Measurements from ENCODE around the gene GNAQ.

DNA sequence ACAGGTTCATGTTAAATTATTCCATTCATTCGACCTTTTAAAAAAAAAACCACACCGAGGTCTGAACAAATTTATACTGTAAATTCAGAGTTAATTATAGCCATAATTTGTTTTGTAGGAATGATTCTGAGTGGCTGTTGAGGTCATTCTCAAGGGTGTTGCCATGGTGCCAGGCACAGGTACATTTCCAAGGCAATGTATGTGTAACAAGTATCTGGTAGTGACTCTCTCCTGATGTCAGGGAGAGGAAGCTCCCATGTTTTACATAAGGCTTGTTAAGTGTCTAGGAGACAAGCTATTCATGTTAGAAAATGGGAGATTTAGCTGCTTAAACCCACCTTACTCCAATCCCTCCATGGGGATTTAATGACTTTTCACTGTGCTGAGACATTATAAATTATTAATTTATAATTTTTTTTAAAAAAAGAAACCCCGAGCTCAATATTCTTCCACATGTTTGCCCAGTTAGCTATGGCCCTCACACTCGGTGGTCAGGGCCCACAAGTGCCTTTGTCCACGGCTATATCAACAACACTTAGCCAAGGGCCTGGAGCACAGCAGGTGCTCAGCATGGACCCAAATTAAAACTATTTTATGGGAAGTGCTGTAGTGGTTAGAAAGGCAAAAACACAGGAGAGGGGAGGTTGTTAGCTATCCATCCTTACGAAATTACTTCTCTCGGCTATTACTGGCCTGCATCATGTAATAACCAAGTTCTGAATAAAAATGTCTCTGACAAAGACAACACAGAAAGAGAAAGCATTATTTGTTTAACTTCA is 228.9 kb downstream of the GNAQ start:
- TF ChIP-seq, protein P1, sequence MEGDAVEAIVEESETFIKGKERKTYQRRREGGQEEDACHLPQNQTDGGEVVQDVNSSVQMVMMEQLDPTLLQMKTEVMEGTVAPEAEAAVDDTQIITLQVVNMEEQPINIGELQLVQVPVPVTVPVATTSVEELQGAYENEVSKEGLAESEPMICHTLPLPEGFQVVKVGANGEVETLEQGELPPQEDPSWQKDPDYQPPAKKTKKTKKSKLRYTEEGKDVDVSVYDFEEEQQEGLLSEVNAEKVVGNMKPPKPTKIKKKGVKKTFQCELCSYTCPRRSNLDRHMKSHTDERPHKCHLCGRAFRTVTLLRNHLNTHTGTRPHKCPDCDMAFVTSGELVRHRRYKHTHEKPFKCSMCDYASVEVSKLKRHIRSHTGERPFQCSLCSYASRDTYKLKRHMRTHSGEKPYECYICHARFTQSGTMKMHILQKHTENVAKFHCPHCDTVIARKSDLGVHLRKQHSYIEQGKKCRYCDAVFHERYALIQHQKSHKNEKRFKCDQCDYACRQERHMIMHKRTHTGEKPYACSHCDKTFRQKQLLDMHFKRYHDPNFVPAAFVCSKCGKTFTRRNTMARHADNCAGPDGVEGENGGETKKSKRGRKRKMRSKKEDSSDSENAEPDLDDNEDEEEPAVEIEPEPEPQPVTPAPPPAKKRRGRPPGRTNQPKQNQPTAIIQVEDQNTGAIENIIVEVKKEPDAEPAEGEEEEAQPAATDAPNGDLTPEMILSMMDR (conservative IDR thresholded peaks at IDR 0.05; ENCODE audit: low read depth, low read length) = no peak
- no peak for TF ChIP-seq EZH2 (IDR thresholded peaks at IDR 0.05; ENCODE audit: low read length, unreplicated experiment)
- no peak for TF ChIP-seq EZH2phosphoT487 (IDR thresholded peaks at IDR 0.05; ENCODE audit: borderline replicate concordance, low read length)
